A549 treated with dexamethasone at 1 μM for 4 hours (cell line): Measurements from ENCODE around the gene LGALS3. TPM values are rescaled to one million over a fixed set of nuclear protein-coding genes. Genes with fewer than 3 reads are reported as not detected.

ENCODE experiments used
- total RNA-seq: library from RNA; stranded (reverse); fragments of 200-300 nt; extraction: Qiagen RNA extraction; gene quantifications from 5 replicates; pipeline ENCODE4 v1.2.3, GENCODE V29; 2022

The LGALS3 gene
- 155 to 178 TPM (median 164 TPM) in 5 replicates for total RNA-seq

DNA sequence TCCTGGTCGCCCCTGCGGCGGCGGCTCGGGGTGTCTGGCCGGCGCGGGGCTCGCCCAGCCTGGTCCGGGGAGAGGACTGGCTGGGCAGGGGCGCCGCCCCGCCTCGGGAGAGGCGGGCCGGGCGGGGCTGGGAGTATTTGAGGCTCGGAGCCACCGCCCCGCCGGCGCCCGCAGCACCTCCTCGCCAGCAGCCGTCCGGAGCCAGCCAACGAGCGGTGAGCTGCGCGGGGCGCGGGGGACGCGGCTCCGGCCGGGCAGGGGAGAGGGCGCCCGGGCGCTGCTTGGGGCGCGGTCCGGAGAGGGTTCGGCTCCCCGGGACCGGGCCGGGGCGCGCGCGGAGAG is at the start of gene LGALS3:
Gene LGALS3, plus strand, starts transcription at position 167 of the 342 bp plus-strand sequence. CDS start 8,122 bp downstream, outside the sequence.

DNA sequence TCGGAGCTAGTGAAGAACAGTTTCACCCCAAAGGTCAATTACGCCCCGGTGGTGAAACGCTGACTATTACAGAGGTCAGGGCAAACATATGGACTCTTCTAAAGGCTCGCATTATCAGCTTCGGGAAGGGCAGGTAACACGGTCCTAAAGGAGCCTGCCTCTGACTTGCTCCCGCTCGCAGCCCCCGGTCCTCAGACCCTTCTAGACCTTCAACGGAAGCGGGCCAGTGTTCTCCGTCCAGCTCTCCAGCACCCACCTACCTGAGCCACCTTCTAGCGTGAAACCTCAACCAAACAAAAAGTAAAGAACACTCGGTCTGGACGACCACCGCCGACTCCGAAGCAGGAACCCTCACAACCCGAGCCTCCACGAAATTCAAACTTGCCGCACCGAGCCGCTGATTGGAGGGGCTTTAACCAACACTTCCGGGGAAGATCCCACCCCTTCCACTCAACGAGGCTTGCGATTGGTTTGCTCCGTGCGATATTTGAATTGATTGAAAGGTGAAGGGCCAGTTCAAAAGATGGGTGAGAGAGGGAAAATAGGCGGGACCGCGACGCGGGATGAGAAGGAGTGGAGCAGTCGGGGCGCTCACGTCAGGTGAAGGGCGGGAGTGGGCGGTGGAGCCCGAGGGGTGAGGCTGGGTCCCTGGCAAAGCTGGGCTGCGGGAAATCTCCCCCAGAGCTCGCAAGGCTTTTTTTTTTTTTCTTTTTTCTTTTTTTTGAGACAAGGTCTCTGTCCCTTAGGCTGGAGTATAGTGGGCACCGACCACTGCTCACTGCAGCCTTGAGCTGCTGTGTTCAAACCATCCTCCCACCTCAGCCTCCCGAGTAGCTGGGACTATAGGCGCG is 62.4 kb downstream of the LGALS3 start, which contains the start of gene DLGAP5:
Gene DLGAP5, minus strand, starts transcription at position 383 of the 851 bp plus-strand sequence. CDS start 2,406 bp downstream, outside the sequence.

Other genes with a start within 250 kb of the LGALS3 start
- 3.1 to 4.1 TPM (median 3.7 TPM) in 5 replicates for gene GCH1, start 226.4 kb upstream of the LGALS3 start, total RNA-seq
- 10.2 to 13.7 TPM (median 11.9 TPM) in 5 replicates for gene WDHD1, start 102.2 kb upstream of the LGALS3 start, total RNA-seq
- 8.9 to 11.6 TPM (median 9.5 TPM) in 5 replicates for gene SOCS4, start 102.0 kb upstream of the LGALS3 start, total RNA-seq
- gene MAPK1IP1L, start 77.6 kb upstream of the LGALS3 start, total RNA-seq, result 108 to 153 TPM (median 140 TPM) in 5 replicates
- 28.2 to 35.2 TPM (median 32.9 TPM) in 5 replicates for gene DLGAP5, start 62.3 kb downstream of the LGALS3 start, total RNA-seq
- gene FBXO34, start 142.2 kb downstream of the LGALS3 start, total RNA-seq, result 11.9 to 16.7 TPM (median 15.8 TPM) in 5 replicates